H9 (cell line): Measurements from ENCODE around the gene CYP8B1. TPM values are rescaled to one million over a fixed set of nuclear protein-coding genes. Genes with fewer than 3 reads are reported as not detected.

Source experiments
- DNase-seq: peaks from one replicate; pipeline ENCODE4 v3.0.0-alpha.2; 2017
- H2AFZ ChIP-seq: one replicate; pipeline ENCODE4 v1.6.1; 2013; ENCODE audit warnings: mild to moderate bottlenecking, low read length, control low read depth, moderate library complexity
- H2AK5ac ChIP-seq: 2 replicates; pipeline ENCODE4 v1.6.1; 2013; ENCODE audit warnings: low read length, control low read depth, mixed read lengths; ENCODE audit not compliant: insufficient read length
- H2BK120ac ChIP-seq: one replicate; pipeline ENCODE4 v1.6.1; 2013; ENCODE audit warnings: low read depth, mild to moderate bottlenecking, low read length, control low read depth, inconsistent platforms; ENCODE audit not compliant: poor library complexity, severe bottlenecking
- H2BK12ac ChIP-seq: 2 replicates; pipeline ENCODE4 v1.6.1; 2013; ENCODE audit warnings: low read length, control low read depth, mixed read lengths, low read depth; ENCODE audit not compliant: insufficient read length
- H2BK15ac ChIP-seq: 2 replicates; pipeline ENCODE4 v1.6.1; 2013; ENCODE audit warnings: low read depth, low read length, control low read depth
- H2BK20ac ChIP-seq: one replicate; pipeline ENCODE4 v1.6.1; 2013; ENCODE audit warnings: low read depth, mild to moderate bottlenecking, low read length, control low read depth, inconsistent platforms; ENCODE audit not compliant: poor library complexity, severe bottlenecking
- H2BK5ac ChIP-seq: 2 replicates; pipeline ENCODE4 v1.6.1; 2013; ENCODE audit warnings: low read length, control low read depth, mixed read lengths; ENCODE audit not compliant: insufficient read length
- H3K14ac ChIP-seq: 2 replicates; pipeline ENCODE4 v1.6.1; 2013; ENCODE audit warnings: low read length, control low read depth; ENCODE audit not compliant: insufficient read depth
- H3K18ac ChIP-seq: 2 replicates; pipeline ENCODE4 v1.6.1; 2013; ENCODE audit warnings: low read depth, mild to moderate bottlenecking, mixed read lengths, low read length, control low read depth; ENCODE audit not compliant: insufficient read length
- H3K23ac ChIP-seq: 2 replicates; pipeline ENCODE4 v1.6.1; 2013; ENCODE audit warnings: low read length, control low read depth, mixed read lengths, low read depth; ENCODE audit not compliant: insufficient read length
- H3K23me2 ChIP-seq: 2 replicates; pipeline ENCODE4 v1.6.1; 2013; ENCODE audit warnings: low read depth, mild to moderate bottlenecking, mixed read lengths, low read length, control low read depth; ENCODE audit not compliant: insufficient read length, poor library complexity, severe bottlenecking
- H3K27ac ChIP-seq: 2 replicates; pipeline ENCODE4 v1.5.1; 2013; ENCODE audit warnings: low read length, control low read depth, mixed read lengths, low read depth; ENCODE audit not compliant: insufficient read length
- H3K27me3 ChIP-seq: 2 replicates; pipeline ENCODE4 v1.6.1; 2013; ENCODE audit warnings: low read length, control low read depth, inconsistent platforms; ENCODE audit not compliant: insufficient read depth
- H3K4ac ChIP-seq: 2 replicates; pipeline ENCODE4 v1.6.1; 2013; ENCODE audit warnings: low read depth, mild to moderate bottlenecking, control low read depth, inconsistent platforms, low read length, moderate library complexity
- H3K4me1 ChIP-seq: 2 replicates; pipeline ENCODE4 v1.6.1; 2013; ENCODE audit warnings: low read length, control low read depth, inconsistent platforms; ENCODE audit not compliant: insufficient read depth
- H3K4me2 ChIP-seq: 2 replicates; pipeline ENCODE4 v1.6.1; 2013; ENCODE audit warnings: low read length, control low read depth, mixed read lengths; ENCODE audit not compliant: insufficient read length, insufficient read depth
- H3K56ac ChIP-seq: 2 replicates; pipeline ENCODE4 v1.6.1; 2013; ENCODE audit warnings: low read depth, mild to moderate bottlenecking, mixed read lengths, low read length, control low read depth; ENCODE audit not compliant: insufficient read length
- H3K79me1 ChIP-seq: 2 replicates; pipeline ENCODE4 v1.6.1; 2013; ENCODE audit warnings: low read depth, mild to moderate bottlenecking, moderate library complexity, low read length, control low read depth, inconsistent platforms; ENCODE audit not compliant: insufficient read depth, poor library complexity, severe bottlenecking
- H3K79me2 ChIP-seq: 2 replicates; pipeline ENCODE4 v1.6.1; 2013; ENCODE audit warnings: low read length, control low read depth, inconsistent platforms; ENCODE audit not compliant: insufficient read depth
- H3K9ac ChIP-seq: 2 replicates; pipeline ENCODE4 v1.6.1; 2013; ENCODE audit warnings: low read length, control low read depth, mixed read lengths; ENCODE audit not compliant: insufficient read length; ENCODE audit errors: extremely low read depth
- H3K9me3 ChIP-seq: one replicate; pipeline ENCODE4 v1.6.1; 2013; ENCODE audit warnings: low read depth, low read length, inconsistent platforms; ENCODE audit not compliant: control insufficient read depth
- H3T11ph ChIP-seq: one replicate; pipeline ENCODE4 v1.6.1; 2013; ENCODE audit warnings: mild to moderate bottlenecking, low read length, control low read depth, inconsistent platforms
- H4K20me1 ChIP-seq: one replicate; pipeline ENCODE4 v1.6.1; 2013; ENCODE audit not compliant: control insufficient read depth, insufficient read length, insufficient read depth
- H4K5ac ChIP-seq: 2 replicates; pipeline ENCODE4 v1.6.1; 2013; ENCODE audit warnings: low read depth, mild to moderate bottlenecking, mixed read lengths, low read length, control low read depth; ENCODE audit not compliant: insufficient read length
- H4K8ac ChIP-seq: replicated peaks from 2 replicates; pipeline ENCODE4 v1.6.1; 2013; ENCODE audit warnings: low read length, control low read depth, mixed read lengths, low read depth; ENCODE audit not compliant: insufficient read length
- H4K91ac ChIP-seq: 2 replicates; pipeline ENCODE4 v1.6.1; 2013; ENCODE audit warnings: low read depth, mild to moderate bottlenecking, moderate library complexity, mixed read lengths, low read length, control low read depth; ENCODE audit not compliant: insufficient read length
- H3K27ac Mint-ChIP-seq, 3 experiments: 2 replicates in 2 of 3; 3 replicates in 1 of 3; pipeline ENCODE4 v1.8.0; 2020 to 2021; ENCODE audit warnings: mixed read lengths in 3 of 3, mild to moderate bottlenecking in 1 of 3, moderate library complexity in 1 of 3
- H3K27me3 Mint-ChIP-seq: 2 replicates; pipeline ENCODE4 v1.8.0; 2021; ENCODE audit warnings: low read depth, mild to moderate bottlenecking, moderate library complexity, mixed read lengths
- H3K36me3 Mint-ChIP-seq, 3 experiments: 2 replicates in 2 of 3; 3 replicates in 1 of 3; pipeline ENCODE4 v1.8.0; 2020 to 2021; ENCODE audit warnings: low read depth in 3 of 3, mixed read lengths in 3 of 3; ENCODE audit not compliant: insufficient read depth in 1 of 3
- H3K4me1 Mint-ChIP-seq, 2 experiments: 2 replicates each; pipeline ENCODE4 v1.8.0; 2020; ENCODE audit warnings: mixed read lengths in 2 of 2
- H3K4me3 Mint-ChIP-seq, 2 experiments: 2 replicates in 1 of 2; 3 replicates in 1 of 2; pipeline ENCODE4 v1.8.0; 2020 to 2021; ENCODE audit warnings: mild to moderate bottlenecking in 2 of 2, mixed read lengths in 2 of 2, moderate library complexity in 1 of 2
- H3K9me3 Mint-ChIP-seq, 2 experiments: 2 replicates in 1 of 2; 3 replicates in 1 of 2; pipeline ENCODE4 v1.8.0; 2020; ENCODE audit warnings: mild to moderate bottlenecking in 2 of 2, mixed read lengths in 2 of 2, moderate library complexity in 1 of 2
- CTCF ChIP-seq: fragments of 200-600 bp; sonication (generic); conservative IDR thresholded peaks from 3 replicates; pipeline ENCODE4 v1.8.0; 2021; ENCODE audit warnings: antibody characterized with exemption, mild to moderate bottlenecking
- total RNA-seq: library from RNA; stranded (reverse); gene quantifications from 2 replicates; pipeline ENCODE4 v1.2.1, GENCODE V29; 2021

Gene CYP8B1
- total RNA-seq, 1 experiment from 2014 or later, result not detected

- H3K4me2 ChIP-seq, result no peak overlapping the region
- H2AFZ ChIP-seq, result no peak overlapping the region
- H3T11ph ChIP-seq, result no peak overlapping the region
- Mint-ChIP-seq H3K9me3 (peaks cover 0 to 2% of the 10 kb centered on the region in 2 experiments; a peak in 2 of 5 replicates), H3K4me1 (peaks cover 28% of the 10 kb centered on the region in 2 experiments), H3K27ac (no peak overlapping the region), H3K27me3 (no peaks in the 10 kb centered on the region), H3K4me3 (no peak overlapping the region), H3K36me3 (no peaks in the 10 kb centered on the region; a peak in 1 of 7 replicates)
- peaks cover 1% of the 10 kb centered on the region; the same call in 1 of the 2 replicates for H3K4me1 ChIP-seq
- DNase-seq, result no peak
- H4K5ac ChIP-seq, result no peak overlapping the region
- no peak overlapping the region for H3K56ac ChIP-seq
- no peaks in the 10 kb centered on the region for H3K79me2 ChIP-seq
- H2BK120ac ChIP-seq, result no peak overlapping the region
- no peak overlapping the region for H2AK5ac ChIP-seq
- no peak overlapping the region for H3K14ac ChIP-seq
- H2BK15ac ChIP-seq, result no peak overlapping the region
- H3K27ac ChIP-seq, result no peak overlapping the region
- no peak for TF ChIP-seq CTCF
- H3K23ac ChIP-seq, result no peak overlapping the region
- H2BK20ac ChIP-seq, result no peak overlapping the region
- no peaks in the 10 kb centered on the region for H3K23me2 ChIP-seq
- H4K8ac ChIP-seq, result no peak overlapping the region
- H3K27me3 ChIP-seq, result no peaks in the 10 kb centered on the region
- no peaks in the 10 kb centered on the region for H3K9me3 ChIP-seq
- no peak overlapping the region for H2BK5ac ChIP-seq
- no peak overlapping the region for H3K18ac ChIP-seq
- no peak overlapping the region for H2BK12ac ChIP-seq
- no peaks in the 10 kb centered on the region for H4K20me1 ChIP-seq
- H3K79me1 ChIP-seq, result no peaks in the 10 kb centered on the region
- H3K9ac ChIP-seq, result no peak overlapping the region
- no peak overlapping the region for H3K4ac ChIP-seq
- no peak overlapping the region for H4K91ac ChIP-seq
Measured at GRCh38 chr3:42895580-42895868, 19.8 kb upstream of the CYP8B1 start.
